NCI-H1092 (cell line): ENCODE data around the gene HCN2.
"Not testable (repeated sequence)": the region's sequence is repeated elsewhere in the genome, so short reads cannot be mapped to it uniquely, and the experiment has no call there.

Experiments used
- DNase-seq: peaks from one replicate; lab custom pipeline; 2025; lab: John Stamatoyannopoulos, UW

Gene HCN2

DNA sequence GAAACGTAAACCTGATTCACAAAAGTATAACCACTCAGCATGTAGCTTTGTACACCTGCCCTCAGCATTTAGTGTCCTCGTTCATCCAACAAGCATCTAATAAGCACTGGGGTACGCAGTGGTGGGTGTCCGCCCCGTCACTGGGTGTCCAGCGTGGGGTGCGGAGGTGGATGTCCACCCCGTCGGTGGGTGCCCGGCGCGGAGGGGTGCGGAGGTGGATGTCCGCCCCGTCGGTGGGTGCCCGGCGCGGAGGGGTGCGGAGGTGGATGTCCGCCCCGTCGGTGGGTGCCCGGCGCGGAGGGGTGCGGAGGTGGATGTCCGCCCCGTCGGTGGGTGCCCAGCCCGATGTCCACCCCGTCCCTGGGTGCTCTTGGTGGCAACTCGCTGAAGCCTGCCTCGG is 4.5 kb upstream of the HCN2 start:
- not testable (repeated sequence) for DNase-seq

DNA sequence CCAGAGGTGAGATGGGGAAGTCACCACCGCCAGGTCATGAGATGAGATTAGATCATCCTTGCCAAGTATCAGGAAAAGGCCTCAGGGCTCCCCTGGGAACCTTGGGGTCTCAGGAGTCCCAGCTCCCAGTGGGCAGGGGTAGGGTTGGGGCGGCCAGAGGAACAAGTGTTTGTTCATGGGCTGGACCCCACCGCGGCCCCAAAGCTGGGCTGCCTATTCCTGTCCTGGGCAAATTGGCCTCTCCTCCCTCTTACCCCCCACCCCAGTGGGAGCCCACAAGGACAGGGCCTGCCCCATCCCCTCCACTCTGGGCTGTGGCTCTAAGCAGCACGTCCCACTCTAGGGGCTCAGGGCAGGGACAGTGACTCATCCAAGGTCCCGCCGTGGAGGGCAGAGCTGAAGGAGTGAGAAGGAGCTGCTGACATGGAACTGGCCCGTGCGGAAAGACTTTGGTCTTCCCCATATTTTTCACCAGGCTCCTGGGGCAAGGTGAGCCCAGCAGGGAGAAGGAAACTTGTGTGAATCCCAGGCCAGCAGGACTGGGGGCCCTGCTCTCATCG is 4.0 kb upstream of the HCN2 start:
- no peak for DNase-seq

DNA sequence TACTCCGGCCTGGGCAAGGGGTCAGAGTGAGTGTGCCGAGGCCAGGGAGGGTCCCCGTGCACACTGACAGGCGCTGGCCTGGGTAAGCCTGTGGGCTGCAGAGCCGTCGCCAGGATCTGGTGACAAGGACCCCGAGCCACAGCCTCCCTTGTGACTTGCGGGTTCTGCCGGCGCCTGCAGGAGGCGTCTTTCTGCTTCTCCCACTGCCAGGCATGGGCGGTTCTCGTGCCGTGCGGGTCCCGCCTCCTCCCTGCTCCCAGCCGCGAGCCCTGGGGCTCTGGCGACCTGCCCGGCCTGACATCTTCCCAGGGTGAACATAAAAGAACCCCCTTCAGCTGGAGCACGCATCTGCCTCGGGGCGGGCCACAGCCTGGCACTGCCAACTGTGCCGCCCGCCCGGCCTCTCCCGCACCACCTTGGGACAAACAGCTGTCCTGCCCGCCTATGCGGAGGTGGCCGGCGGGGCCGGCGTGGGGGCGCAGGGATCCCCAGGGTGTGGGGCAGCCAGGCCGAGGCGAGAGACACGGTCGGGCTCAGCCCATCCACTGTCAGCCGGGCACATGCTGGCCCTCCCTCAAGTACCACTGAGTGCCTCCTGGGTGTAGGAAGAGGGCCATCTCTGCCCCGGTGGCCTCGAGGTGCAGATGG is 1.5 kb upstream of the HCN2 start:
- DNase-seq = peak; percentile 95

DNA sequence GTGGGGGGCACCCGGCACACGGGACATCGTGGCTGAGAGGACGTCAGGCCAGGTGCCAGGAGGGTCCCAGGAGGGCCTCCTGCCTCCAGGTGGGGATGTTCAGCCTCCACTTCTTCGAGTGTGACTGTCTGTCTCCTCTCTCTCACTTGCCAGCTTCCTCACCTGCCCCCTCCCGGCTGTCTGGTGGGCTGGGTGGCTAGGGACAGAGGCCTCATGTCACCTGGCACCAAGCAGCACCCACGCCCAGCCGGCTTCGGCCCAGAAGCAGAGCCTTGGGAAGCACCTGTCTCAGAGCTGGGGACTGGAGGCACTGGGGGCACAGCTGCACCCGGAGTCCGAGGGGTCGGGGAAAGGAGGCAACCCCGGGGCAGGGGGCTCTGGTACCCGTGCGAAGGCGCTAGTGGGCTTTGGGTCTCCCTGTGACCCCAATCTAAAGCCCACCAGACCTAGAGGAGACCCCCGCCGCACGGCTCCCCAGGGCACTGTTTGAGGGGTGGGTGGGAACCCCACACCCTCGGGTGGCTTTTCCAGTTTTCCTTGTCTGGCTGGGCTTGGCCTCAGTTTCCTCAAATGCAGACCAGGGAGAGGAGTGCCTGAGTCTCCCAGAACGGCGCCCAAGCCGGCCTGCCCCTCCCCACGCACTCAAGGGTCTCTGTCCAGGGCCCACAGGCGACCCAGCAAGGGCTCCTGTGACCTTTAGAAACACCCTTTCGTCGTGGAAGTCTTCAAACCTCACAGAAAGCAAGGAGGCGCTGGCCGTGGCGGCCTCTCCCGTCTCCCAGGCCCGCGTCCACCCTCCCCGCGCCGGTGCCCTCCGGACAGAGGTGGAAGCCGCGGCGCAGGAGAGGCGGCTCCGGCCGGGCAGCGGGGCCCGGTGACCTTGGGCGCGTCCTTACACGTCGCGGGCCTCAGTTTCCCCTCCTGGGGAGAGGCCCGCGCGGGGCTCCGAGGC is 664 bp upstream of the HCN2 start:
- peak; percentile 66 for DNase-seq

DNA sequence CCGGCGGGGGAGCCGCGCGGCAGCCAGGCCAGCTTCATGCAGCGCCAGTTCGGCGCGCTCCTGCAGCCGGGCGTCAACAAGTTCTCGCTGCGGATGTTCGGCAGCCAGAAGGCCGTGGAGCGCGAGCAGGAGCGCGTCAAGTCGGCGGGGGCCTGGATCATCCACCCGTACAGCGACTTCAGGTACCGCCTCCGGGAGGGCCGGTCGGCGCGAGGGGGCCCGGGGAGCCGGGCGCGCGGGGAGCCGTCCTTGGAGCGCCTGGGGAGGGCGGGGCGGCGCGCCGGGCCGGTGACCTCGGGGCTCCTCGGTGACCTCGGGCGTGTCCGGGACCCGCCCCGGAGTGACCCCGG is 690 bp downstream of the HCN2 start:
- no peak for DNase-seq

DNA sequence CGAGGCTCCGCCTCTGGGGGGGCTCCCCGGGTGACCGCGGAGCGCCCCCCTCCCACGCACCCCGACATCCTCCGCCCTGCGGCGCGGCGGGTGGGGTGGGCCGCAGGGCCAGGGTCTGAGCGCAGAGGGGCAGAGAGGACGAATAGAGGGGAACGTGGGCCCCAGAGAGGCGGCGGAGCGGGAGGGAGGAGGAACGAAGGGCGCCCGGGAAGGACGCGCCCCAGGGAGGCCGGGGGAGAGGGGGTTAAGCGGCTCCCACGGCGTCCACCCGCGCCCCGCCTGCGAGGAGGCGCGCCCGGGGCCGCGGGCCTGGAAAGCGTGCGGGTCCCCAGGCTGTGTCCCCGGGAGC is 1.0 kb downstream of the HCN2 start:
- DNase-seq = no peak

DNA sequence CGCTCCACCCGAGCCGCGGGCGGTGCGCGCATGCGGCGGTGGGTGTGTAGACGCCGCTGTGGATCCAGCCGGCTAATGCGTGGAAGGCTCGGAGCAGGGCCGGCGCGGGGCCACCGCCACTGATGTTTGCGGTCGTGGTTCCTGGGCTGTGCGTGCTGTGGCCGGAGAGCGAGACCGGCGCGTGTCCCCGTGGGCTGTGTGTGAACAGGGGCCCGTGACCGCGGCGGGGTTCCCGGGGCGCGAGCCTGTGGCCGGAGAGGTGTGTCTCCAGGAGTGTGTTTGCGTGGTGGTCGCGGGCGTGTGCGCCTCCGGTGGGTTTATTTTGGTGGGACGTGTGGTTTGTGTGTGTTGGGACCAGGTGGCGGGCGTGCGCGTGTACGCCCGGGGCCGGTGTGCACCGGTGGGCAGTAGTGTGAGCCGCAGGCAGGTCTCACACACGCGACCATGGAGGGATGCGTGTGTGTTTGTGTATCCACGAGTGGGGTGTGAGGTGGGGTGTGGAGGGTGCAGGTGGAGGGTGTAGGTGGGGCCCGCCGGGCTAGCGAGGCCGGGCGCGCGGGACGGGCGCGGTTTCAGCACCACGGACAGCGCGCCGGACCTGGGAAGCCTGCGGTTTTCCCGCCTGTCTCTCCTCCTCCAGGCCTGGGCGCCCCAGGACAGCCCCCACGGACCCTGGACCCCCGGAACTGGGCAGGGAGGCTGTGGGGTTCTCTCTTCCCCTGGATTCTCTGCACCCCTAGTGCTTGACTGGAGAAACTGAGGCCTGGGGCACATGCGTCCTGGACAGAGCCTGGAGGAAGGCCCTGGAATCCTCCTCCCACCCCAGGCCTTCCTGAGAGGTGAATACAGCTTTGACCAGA is 1.6 kb downstream of the HCN2 start:
- no peak for DNase-seq

DNA sequence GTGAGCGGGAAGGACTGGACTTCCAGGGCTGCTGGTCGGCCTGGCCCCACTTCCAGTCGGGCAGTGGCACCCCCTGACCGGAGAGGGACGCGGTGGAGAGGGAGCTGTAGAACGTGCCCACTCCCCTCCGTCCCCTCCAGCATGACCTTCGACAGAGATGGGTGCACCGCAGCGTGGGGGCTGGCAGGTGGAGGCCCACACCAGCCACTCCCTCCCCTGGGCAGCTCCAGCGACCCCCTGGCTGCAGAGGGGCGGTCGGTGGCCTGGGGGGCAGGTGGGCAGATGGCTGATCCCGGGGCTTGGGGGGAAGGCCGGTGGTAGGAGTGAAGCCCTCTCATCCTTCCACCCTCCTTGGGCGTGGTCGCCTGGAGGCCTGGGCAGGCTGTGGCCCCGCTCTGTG is 2.4 kb downstream of the HCN2 start:
- DNase-seq = no peak

DNA sequence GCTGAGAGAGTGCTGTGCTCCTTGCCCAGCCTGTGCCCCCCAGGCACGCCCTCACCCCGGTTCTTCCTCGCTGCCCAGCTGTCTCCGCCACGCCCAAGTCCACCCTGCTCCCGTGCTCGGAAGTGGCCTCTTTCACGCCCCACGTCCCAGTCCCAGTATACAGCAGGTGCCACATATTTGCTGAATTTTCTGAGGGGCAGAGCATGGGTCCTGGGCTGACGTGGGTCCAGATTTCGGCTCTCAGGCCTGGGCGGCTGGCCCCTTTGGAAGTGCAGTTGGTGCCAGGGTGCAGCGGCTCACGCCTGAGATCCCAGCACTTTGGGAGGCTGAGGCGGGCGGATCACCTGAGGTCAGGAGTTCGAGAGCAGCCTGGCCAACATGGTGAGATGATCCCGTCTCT is 3.4 kb downstream of the HCN2 start:
- DNase-seq = no peak

DNA sequence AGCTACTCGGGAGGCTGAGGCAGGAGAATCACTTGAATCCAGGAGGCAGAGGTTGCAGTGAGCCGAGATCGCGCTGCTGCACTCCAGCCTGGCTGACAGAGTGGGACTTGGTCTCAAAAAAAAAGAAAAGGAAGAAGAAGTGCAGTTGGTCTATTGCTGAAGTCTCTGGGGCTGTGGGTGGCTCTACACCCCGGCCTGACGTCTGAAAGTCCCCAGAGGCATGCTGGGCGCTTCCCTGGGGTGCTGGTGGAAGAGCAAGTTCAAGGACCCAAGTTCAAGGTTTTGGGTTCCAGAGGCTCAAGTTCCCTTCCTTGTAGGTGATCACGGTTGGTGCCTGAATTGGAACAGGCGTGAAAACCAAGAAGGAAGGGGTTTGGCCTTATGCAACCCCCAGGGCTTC is 3.8 kb downstream of the HCN2 start:
- DNase-seq = no peak

DNA sequence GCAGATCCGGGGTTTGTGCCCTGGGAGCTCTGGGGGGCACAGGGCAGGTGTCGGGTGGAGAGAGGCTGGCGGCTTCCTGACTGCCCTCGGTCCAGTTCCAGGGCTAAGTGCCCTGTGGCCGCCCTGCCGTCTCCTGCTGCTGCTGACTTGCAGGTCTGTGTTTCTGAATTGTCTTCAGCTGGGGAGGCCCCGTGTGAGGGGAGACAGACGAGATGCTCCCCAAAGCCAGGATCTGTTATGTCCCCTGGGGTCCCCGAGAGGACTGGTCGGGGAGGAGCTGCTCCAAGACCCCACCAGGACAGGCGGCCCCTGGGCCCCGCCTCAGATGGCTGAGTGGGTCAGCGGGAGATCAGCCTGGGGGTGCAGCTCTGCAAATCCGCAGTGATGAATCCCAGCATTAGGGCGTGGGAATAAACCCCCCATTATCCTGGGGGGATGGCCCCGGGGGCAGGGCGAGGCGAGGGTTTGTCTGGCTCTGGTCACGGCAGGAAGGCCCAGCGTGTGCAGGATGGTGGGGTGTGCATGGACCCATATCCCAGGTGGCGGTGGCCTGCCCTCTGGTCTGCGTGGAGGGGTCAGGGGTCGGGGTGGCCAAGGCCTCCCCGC is 4.7 kb downstream of the HCN2 start:
- DNase-seq = no peak

DNA sequence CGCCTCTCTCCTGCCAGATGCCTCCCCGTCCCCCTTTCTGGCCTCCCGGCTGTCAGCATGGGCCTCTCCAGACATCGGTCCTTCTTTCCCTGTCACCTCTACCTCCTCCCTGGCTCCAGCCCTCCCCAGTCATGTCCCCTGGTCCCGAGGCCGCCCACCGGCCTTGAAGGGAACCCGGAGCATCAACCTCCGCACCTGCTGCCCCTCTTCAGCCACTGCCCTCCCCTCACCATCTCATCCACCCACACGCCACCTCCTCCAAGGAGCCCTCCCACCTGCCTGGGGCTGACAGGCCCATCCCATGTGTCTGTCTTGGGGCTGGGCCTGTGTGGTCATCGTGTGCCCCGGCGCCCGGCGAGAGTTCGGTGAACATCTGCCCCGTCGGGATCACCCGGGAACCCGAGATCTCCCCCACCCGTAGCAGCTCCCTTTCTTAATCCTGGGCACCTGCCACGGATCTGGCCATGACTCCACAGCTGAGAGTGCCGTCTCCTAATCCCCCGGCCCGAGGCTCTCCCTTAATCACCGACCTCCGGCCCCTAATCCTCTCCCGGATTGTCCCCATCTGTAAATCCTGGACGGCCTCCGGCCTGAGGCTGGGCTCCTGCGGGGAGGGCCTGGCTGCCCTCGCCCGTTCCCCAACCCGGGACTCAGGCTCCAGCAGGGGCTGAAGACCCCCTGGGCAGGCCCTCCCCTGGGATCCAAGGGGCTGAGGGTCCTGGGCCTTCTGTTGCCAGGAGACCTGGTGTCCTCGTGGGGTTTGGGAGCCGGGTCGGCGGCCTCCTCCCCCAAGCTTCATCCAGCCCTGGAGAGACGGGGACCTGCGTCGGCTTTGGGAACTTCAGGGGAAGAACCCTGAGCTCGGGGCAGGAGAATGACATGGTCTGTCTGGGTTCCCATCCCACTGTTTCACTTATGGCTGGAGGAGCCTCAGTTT is 5.9 kb downstream of the HCN2 start:
- DNase-seq = no peak

DNA sequence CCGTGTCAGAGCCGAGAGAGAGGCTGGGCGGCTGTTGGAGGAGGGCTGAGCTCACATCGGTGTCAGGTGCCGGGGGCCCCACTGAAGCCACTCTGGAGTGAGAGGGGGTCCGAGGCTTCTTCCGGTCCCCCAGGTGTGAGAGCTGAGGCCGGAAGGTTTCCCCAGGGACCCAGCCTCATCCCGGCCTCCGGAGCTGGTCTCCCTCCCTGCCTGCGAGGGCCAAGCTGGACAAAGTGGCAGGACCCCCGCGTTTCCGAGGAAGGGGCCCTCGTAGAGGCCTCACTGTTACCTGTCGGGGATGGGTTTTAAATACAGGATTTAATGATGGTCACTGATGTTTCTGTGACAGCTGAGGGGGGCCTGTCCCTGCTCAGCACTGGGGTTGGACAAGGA is 6.6 kb downstream of the HCN2 start:
- no peak for DNase-seq

DNA sequence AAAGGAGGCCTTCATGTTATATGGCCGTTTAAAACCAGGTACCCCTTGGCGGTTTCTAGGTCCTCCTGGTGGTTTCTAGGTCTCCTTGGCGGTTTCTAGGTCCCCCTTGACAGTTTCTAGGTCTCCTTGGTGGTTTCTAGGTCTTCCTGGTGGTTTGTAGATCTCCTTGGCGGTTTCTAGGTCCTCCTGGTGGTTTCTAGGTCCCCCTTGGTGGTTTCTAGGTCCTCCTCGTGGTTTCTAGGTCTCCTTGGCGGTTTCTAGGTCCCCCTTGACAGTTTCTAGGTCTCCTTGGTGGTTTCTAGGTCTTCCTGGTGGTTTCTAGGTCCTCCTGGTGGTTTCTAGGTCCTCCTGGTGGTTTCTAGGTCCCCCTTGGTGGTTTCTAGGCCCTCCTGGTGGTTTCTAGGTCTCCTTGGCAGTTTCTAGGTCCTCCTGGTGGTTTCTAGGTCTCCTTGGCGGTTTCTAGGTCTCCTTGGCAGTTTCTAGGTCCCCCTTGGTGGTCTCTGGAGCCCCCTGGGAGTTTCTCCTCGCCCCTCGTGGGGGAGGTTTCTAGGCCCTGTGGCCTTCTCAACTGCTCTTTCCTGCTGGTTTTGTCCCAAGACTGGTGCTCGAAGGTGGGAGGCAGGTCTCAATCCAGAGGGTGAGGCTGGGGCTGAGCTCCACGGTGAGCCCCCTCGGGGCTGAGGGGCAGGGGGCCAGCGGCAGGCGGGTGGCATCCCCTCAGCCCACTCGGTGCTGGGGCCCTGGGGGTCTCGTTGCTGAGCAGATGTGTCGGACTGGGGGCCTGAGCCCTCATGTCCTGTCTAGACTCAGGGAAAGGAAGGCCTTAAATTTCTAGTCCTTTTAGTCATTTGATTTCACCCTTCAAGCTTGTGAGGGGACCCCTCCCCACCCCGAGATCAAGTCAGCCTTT is 8.0 kb downstream of the HCN2 start:
- DNase-seq = no peak

DNA sequence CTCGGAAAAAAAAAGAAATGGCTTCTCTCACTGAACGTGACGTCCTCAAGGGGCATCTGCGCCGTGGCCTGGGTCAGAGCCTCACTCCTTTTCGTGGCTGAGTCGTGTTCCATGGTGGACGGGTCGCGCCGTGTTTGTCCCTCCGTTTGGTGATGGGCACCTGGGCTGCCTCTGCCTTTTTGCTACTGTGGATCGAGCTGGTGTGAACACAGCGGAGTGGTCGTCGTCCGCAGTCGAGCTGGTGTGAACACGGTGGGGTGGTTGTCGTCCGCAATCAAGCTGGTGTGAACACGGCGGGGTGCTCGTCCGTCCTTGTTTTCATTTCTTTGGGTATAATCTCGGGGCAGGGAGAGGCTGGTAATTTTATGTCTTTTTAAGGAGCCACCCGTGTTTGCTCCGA is 11.6 kb downstream of the HCN2 start:
- no peak for DNase-seq

DNA sequence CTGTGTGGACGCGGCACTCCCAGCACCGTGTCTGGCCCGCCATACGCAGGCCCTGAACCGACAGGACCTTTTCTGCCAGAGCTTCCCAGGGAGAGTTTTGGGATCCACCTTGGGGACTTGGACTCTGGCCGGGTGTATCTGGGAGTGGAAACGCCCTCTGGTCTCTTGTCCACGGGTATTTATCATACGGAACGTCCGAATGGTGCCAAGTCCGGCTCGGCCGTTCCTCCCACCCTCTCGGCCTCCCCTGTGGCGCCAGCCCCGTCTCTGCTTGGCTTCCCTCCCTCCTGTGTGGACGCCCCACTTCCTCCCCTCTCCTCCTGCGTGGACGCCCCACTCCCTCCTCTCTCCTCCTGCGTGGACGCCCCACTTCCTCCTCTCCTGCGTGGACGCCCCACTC is 12.1 kb downstream of the HCN2 start:
- no peak for DNase-seq

DNA sequence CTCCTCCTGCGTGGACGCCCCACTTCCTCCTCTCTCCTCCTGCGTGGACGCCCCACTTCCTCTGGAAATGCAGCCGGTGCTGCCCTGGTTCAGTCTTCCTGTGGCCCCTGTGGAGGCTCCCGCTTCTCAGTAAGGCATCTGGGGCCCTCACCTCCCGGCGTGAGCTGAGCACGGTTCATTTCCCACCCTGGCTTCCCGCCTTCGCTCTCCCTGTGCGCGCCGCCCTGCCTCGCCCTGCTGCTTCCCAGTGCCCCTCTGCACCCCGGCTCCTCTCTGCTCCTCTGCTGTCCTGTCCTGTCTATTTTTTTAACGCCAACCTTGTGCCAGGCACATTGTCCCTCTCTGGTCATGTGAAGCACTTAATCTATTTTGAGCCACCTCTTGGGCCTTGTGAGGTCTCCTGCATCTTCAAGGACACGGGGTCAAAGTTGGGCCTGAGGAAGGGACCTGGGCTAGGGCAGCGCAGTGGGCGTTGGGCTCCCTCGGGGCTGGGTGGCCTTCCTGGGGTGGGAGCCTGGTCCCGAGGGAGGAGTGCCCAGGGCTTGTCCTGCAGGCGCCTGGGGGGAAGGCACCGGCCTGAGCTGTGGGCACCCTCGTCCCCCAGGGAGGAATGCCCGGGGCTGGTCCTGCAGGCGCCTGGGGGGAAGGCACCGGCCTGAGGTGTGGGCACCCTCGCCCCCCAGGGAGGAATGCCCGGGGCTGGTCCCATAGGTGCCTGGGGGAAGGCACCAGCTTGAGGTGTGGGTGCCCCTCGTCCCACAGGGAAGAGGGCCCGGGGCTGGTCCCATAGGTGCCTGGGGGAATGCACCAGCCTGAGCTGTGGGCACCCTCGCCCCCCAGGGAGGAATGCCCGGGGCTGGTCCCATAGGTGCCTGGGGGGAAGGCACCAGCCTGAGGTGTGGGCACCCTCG is 13.0 kb downstream of the HCN2 start:
- no peak for DNase-seq

DNA sequence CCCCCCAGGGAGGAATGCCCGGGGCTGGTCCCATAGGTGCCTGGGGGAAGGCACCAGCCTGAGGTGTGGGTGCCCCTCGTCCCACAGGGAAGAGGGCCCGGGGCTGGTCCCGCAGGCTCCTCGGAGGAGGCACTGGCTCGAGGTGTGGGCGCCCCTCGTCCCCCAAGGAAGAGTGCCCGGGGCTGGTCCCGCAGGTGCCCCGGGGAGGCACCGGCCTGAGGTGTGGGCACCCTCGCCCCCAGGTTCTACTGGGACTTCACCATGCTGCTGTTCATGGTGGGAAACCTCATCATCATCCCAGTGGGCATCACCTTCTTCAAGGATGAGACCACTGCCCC is 13.6 kb downstream of the HCN2 start:
- not testable (repeated sequence) for DNase-seq

DNA sequence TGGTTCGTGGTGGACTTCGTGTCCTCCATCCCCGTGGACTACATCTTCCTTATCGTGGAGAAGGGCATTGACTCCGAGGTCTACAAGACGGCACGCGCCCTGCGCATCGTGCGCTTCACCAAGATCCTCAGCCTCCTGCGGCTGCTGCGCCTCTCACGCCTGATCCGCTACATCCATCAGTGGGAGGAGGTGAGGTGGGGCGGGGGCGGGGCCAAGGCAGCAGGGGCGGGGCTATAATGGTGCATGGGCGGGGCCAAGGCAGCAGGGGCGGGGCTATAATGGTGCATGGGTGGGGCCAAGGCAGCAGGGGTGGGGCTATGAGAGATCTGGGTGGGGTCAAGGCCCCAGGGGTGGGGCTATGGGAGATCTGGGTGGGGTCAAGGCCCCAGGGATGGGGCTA is 14.1 kb downstream of the HCN2 start:
- DNase-seq = not testable (repeated sequence)
